ENCODE data around the gene CACNA1A.
"Not testable (repeated sequence)": the region's sequence is repeated elsewhere in the genome, so short reads cannot be mapped to it uniquely, and the experiment has no call there.

CACNA1A gene

GRCh38 chr19:13539332-13539731 is 33.1 kb upstream of the CACNA1A start:
- TF ChIP-seq CTCF (IDR thresholded peaks at IDR 0.05; ENCODE audit: borderline replicate concordance, insufficient read depth, low read depth, low read length): no peak

GRCh38 chr19:13538601-13539253 is 32.4 kb upstream of the CACNA1A start:
- no peak for TF ChIP-seq CTCF (IDR thresholded peaks at IDR 0.05; ENCODE audit: borderline replicate concordance, insufficient read depth, low read depth, low read length)
- H3K4me3 ChIP-seq (ENCODE audit: low read depth, low read length): no peak overlapping the region

More at GRCh38 chr19:13539332-13539731, 33.1 kb upstream of the CACNA1A start:
- H3K4me3 ChIP-seq (ENCODE audit: low read depth, low read length): no peak overlapping the region

- no peak for TF ChIP-seq CTCF (IDR thresholded peaks at IDR 0.05; ENCODE audit: borderline replicate concordance, insufficient read depth, low read depth, low read length)
- no peak overlapping the region for H3K4me3 ChIP-seq (ENCODE audit: low read depth, low read length)
Measured at GRCh38 chr19:13537454-13537853, 31.2 kb upstream of the CACNA1A start.

GRCh38 chr19:13530720-13531119 is 24.4 kb upstream of the CACNA1A start:
- no peak overlapping the region for H3K4me3 ChIP-seq (ENCODE audit: low read depth, low read length)
- no peak for TF ChIP-seq CTCF (IDR thresholded peaks at IDR 0.05; ENCODE audit: borderline replicate concordance, insufficient read depth, low read depth, low read length)

- H3K4me3 ChIP-seq (ENCODE audit: low read depth, low read length): not testable (repeated sequence)
Measured at GRCh38 chr19:13529721-13530120, 23.4 kb upstream of the CACNA1A start.

GRCh38 chr19:13526552-13526951 is 20.3 kb upstream of the CACNA1A start:
- H3K4me3 ChIP-seq (ENCODE audit: low read depth, low read length): no peak overlapping the region
- peak; percentile 47; the same call in 1 of the 2 replicates for TF ChIP-seq CTCF (IDR thresholded peaks at IDR 0.05; ENCODE audit: borderline replicate concordance, insufficient read depth, low read depth, low read length)

- H3K4me3 ChIP-seq (ENCODE audit: low read depth, low read length): no peak overlapping the region
- TF ChIP-seq CTCF (IDR thresholded peaks at IDR 0.05; ENCODE audit: borderline replicate concordance, insufficient read depth, low read depth, low read length): no peak
Measured at GRCh38 chr19:13521066-13521465, 14.8 kb upstream of the CACNA1A start.

All from GM12875 (cell line).